A673 (cell line): ENCODE measurements around the gene DNAJB14.

Source experiments
- CTCF ChIP-seq: fragments of 300-800, 200-600 bp; sonication (generic); conservative IDR thresholded peaks from 2 replicates; pipeline ENCODE4 v1.5.1; 2017; ENCODE audit warnings: low read depth, mild to moderate bottlenecking, antibody characterized with exemption, low read length, moderate library complexity, mixed read lengths
- EZH2 ChIP-seq: fragments of 200-600 bp; sonication (generic); IDR thresholded peaks from 2 replicates; pipeline ENCODE4 v1.6.1; 2017; ENCODE audit warnings: borderline replicate concordance, low read depth, mild to moderate bottlenecking, mixed read lengths, antibody characterized with exemption, low read length; ENCODE audit not compliant: poor library complexity, severe bottlenecking

GRCh38 chr4:99847362-99847976, 98.9 kb downstream of the DNAJB14 start:
- TF ChIP-seq CTCF (no peak), EZH2 (no peak)
